GM19023 (cell line): ENCODE measurements around the gene KCTD10.
"Not testable (repeated sequence)": the region's sequence is repeated elsewhere in the genome, so short reads cannot be mapped to it uniquely, and the experiment has no call there.

Experiments
- ATAC-seq: cut with Tn5 transposase; IDR thresholded peaks from one replicate; pipeline ENCODE4 v1.9.1; 2021; ENCODE audit warnings: mild to moderate bottlenecking, moderate library complexity; ENCODE audit not compliant: unreplicated experiment

The KCTD10 gene

DNA sequence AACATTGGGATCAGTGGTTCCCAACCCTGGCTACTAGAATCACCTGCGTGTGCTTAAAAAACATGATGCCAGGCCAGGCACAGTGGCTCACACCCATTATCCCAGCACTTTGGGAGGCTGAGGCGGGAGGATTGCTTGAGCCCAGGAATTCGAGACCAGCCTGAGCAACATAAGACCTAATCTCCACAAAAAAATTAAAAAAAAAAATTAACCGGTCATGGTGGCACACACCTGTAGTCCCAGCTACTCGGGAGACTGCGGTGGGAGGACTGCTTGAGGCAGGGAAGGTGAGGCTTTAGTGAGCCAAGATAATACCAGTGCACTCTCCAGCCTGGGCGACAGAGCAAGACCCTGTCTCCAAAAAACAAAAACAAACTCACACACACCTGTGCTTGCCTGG is 2.0 kb downstream of the KCTD10 start:
- no peak for ATAC-seq

DNA sequence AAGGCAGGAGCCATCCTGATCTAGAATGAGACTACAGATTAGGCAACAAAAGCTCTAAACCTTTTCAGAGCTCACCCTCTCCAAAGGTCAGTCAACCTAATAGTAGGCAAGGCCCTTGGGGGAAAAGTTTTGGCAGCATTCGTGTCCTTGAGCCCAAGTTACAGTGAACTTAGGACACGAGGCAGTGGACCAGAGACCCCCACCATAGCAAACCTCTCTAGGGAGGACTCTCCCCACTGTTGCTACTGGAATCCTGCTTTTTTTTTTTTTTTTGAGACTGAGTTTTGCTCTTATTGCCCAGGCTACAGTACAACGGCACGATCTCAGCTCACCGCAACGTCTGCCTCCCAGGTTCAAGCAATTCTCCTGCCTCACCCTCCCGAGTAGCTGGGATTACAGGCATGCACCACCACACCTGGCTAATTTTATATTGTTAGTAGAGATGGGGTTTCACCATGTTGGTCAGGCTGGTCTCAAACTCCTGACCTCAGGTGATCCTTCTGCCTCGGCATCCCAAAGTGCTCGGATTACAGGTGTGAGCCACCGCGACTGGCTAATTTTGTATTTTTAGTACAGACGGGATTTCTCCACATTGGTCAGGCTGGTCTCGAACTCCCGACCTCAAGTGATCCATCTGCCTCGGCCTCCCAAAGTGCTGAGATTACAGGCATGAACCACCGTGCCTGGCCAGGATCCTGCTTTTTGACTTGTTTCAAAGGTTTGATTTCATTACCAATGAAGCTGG is 3.4 kb downstream of the KCTD10 start:
- ATAC-seq, result not testable (repeated sequence)

DNA sequence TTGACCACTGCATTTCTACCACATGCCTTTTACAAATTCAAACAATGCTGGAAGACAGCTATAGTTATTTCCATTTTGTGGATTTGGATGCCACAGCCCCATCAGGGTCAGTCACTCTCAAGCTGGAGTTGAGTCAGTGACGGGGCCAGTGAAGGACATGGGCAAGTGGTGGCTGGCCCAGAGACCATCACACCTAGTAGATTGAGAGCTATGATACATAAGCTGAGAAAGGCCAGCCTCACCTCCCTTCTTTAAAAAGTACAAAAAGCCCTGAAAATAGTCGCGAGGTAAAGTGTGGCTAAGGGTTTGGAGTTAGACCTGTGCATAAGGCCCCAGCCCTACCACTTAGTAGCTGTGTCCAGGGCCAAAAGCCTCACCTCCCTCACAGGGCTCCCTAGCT is 4.1 kb downstream of the KCTD10 start:
- ATAC-seq, result no peak

DNA sequence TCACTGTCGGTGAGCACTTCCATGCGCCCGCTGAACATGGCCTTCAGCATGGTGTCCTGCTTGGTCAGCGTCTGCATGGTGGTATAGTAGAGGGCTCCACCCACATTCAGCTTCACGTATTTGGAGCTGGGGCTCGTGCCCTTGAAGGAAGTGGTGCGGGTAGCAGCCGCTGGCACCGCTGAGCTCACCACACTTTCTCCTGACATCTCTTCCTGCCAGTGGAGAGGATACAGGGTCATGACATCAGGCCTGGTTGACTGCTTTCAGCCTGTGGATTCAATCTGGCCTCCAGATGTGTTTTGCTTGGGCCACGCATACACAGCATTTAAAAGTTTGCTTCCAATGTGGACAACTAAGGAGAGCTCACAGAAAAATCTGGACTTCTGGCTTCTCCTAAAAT is 7.6 kb downstream of the KCTD10 start:
- ATAC-seq, result no peak

DNA sequence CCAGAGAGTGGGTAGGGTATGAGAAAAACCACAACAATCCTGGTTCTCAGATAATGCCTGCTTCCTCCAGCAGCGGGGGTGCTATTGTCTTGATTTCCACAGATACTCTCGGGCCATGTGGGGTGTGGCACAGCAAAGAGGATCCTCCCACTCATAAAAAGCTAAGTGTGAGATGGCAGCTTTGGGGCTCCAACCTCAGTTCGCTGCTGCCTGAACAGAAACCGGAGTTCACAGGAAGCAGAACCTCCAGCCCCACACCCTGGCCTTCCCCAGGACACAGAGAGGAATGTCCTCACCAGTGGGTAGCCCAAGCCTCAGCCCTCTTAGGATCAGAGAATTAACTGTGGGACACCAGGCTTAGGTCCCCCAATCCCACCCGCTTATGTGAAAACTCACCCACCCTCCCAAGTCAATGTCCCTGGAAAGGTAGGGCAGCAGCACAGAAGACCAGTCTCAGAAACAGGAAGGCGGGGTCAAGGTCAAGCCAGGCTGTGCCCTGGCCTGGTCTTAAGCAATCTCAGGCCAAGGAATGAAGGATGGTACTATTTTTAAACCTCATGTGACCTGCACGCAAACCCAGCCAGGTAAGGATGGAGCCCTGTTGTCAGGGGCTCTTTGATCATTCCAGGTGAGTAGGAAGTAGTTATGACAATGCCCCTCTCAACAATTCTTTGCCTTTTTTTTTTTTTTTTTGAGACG is 9.0 kb downstream of the KCTD10 start:
- ATAC-seq, result no peak

DNA sequence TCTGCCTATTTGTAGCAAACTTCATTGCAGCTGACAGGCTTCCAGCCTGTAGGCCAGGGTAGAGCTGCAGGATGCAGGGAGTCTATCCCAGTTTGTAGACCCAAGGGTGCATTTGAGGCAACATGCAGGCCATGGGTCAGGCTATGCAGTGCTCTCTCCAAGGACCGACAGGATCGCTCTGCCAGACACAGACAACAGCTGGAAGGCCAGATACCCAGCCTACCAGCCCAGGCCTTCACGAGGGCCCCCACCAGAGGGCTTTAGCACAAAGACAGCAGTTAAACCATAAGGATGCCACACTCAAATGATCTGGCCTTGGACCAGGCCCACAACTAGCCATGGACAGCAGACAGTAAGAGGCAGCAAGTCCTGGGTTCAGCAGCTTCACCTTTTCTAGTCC is 10.3 kb downstream of the KCTD10 start:
- ATAC-seq, result no peak

DNA sequence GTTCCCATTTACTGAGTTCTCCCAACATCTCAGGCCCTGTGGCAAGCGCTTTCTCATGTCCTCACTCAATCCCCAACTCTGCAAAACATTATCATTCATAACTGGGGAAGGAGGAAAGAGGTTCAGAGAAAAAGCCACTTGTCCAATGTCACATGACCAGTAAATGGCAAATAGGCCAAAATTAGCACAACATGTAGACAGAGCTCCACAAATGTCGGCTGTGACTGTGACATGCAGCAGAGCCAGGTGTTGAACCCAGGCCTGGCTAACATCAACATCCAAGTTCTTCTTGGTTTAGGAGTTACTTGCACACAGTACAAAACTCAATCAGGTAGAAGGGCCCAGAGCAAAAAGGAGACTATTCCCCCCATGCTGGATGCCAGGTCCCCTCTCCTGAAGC is 10.8 kb downstream of the KCTD10 start:
- ATAC-seq, result no peak

DNA sequence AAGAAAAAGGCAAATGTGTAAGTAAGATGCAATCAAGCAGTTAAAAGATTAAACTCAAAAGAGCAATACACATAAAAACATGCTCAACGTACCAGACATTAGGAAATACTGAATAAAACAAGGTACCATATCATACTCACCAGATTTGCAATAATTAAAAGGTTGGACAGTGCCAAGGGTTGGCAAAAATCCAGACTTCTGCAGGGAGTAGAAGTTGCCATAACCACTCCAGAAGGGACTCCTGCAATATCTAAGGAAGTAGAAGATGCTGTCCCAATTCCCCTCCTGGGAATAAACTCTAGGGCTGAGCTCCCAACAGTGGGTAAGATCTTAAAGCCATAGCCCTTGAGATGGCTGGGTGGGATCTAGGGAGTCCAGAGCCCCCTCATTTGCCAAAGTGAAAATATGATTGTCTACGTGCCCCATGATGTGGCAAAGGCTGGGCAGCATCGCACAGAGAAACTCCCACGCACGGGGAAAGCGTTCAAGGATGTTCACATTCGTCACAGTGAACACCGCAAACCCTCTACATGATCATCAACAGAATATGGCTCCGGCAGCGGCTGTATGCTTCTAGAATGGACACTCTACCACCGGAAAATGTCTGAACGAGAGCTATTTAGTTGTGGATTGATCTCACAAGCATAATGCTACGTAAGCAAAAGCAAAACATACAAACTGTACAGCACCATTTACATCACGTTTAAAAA is 12.3 kb downstream of the KCTD10 start:
- ATAC-seq, result no peak

DNA sequence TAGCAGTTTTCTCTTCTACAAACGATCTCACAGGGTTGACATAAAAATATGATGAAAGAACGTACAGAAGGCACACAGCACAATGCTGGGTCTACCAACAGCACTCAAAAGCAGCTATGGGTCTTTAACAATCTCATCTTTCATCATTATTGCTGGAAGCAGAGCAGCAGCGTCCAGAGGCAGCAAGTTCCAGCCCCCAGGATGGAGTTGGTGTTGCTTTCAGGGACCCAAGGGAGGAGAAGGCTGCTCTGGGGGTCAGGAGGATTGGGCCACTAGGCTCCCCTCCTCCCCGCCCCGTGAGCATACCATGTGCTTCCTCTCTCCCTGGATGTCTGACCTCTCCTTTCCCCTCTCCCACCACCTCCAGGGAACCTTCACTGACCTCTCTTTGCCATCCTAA is 13.3 kb downstream of the KCTD10 start:
- ATAC-seq, result no peak

DNA sequence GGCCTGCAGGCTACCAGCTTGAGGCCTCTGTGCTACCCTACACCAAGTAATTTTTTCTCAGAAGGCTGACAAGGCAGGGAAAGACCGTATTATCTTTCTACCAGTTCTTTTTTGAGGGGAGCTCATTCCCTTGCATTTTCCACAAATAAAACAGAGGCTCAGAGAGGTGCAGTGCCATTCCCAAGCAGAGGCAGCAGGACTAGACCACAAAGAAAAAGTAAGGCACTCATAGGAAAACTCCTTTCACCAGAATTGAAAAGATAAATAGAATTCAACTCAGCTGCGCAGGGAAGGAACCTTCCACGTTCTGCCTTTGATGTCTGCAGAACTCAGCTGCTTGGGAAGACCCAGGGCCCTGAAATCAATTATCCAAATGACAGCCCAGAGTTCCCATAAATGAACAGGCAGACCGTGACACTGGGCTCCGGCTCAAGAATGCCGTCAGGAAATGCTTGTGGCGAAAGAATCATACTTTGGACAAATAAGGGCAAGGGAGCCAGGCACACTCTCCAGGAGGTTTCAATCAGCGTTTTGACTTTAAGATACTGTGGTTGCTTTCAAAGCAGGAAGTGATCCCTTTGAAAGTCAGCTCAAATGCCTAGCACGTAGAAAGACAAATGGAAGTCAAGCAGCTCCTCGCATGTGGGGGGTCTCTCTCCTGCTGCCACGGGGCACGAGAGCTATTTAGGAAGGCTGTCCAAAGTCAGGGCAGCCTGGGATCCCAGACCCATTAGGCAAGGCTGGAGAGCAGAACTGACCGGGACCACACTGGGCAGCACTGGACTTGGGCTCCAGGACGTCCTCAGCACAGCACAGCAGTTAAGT is 14.0 kb downstream of the KCTD10 start:
- ATAC-seq, result no peak

DNA sequence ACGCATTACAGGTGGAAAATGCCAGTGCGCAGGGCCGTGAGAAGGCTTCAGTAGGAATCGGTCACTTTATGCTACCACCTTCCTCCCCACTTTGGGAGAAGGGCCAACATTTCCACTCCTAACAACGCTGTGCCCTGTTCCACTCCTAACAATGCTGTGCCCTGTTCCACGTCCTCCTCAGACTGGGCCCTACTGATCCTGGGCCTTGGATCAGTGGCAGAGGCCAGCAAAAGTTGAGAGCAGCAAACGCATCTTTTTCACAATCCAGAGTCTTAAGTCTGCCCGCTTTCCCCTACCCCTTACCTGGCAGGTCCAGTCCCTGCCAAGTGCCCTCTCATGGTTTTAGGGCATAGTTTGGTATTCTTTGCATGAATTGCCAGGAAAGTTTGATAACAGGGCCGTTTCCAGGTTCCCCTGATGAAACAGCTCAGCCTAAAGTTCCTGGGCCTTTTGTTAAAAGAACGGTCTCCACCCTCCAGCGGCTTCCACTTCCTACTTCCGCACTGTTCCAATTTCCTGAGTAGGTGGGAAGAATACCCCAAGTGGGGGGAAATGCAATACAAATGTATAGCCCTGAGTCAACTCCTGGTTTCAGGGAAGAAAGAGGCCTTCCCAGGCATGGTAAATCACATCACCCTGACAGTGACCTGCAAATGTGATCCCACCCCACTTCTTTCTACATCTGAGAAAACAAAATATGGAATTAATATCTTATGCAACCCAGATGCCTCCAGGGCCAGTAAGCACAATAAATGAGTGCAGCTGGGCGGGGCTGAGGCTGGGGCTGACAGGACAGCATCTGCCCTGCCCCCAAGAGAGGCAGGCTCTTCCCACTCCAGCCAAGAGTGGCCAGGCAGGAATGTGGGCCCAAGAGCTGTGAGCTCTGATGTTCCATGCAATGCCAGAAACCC is 15.0 kb downstream of the KCTD10 start:
- ATAC-seq, result no peak

DNA sequence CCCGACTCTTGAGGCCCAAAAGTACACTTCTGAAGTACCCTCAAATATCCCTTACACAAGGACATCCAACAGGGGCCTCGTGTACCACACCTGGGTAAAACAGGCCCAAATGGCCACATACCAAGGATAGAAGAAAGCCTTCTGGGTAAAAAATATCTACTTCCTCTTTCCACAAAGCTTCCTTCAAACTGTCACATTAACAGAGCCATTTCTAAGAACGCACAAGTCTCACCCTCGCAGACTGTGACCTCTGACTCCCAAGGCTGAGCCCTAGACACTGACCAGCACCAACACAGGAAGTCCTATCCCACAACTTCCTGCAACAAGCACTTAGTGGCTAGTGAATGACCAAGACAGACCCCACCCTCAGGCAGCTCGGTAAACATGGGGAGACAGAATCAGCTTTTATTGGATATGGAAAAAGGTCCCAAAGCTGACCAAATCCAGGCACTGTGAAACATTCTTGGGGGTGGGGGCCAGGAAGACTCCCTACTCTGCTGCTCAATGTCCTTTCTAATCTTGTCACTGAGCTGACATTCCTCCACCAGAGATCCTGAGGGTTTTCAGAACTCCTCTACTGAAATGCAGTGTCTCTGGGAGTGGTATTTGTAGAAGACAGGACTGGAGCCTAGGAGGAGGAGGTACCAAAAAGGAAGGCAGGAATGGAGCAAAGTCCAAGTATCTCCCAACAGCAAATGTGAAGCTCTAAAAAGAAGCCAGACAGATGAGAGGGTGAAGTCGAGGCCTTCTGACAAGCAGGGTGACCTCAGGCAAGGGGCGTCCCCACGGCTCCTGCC is 15.9 kb downstream of the KCTD10 start:
- no peak for ATAC-seq

DNA sequence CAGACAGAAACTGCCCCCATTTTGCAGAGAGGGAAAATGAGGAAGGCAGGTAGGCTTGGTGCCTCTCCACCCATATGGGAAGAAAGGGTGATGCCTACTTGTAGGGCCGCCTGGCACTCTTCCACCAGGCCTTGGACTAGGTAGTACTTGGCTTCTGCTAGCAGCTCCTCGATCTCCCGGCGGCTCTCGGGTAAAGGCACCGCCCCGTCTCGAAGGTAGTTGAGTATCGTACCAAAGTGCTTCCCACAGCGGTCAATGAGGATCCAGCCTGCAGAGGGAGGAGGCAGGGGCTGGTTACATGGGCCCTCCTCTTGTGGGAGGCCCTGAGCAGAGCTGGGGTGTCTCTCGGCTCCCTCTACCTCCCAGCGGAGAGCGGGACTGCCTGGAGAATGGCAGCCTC is 16.6 kb downstream of the KCTD10 start:
- no peak for ATAC-seq

DNA sequence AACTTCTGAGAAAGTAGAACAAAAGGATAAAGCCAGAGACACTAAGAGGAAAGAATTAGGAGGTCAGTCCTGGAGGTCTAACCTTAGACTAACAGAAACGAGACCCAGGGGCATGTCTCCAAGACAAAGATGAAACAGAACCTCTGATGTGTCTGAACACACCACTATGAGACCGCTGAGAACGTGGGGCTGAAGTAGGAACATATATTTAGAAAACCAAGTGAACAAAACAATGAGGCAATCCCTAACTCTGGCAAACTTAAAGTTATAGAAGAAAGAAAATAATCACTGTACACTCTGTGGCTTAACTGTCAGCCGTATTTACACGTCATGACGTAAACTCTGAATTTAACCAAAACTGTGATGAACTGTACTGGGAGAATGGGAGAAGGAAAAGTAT is 17.9 kb downstream of the KCTD10 start:
- ATAC-seq, result no peak

DNA sequence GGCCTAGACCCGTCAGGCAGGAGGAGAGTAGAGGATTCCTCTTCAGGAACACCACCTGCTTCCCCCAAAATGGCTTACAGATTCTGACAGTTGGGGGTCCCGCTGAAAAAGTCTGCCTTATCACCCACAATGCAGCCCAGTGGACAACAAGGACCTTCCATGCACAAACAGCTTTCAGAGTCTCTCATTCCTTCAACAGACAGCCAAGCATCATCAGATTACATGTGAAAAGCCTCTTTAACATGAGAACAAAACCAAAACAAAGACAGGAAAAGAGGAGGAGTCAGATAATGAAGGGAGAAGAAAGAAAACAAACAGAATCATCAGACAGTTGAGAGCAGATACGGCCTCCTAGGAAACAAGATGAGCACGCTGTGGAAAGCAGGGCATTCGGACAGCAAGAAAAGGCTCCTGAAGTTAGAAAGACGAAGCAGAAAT is 18.3 kb downstream of the KCTD10 start:
- no peak for ATAC-seq

DNA sequence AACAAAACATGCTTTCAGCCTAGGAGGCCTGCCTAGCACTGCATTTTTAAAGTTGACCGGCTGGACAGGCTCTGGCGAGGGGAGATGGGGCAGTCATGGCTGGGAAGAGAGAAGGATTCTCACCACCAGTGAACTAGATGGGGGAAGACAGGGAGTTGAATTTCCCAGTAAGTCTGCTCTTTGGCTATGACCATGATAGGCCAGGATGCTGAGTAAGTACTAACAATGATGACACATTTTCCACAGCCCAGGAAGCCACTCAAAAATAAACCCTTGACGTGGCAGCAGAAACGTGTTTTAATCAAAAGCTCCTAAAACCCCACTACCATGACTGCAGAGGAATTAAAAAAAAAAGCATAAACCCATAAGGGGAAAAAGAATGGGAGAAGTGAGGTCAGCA is 19.0 kb downstream of the KCTD10 start:
- no peak for ATAC-seq

DNA sequence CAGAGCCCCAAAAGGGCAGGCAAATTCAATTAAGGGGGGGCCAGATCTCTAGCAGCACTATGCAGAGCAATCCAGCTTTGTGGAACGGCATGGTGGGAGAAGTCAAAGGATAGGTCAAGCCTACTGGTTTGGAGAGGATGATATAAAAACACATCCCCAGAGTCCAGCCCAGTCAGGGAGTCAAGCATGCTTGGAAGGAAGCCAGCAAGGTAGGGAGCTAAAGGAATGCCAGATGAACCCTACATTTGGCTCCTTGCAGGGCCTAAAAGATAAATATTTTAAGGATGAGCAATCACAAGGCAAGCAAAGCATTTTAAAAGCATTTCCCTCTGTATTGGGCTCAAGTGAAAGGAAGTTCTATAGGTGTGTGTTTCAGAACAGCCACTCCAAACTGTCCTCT is 21.4 kb downstream of the KCTD10 start:
- no peak for ATAC-seq

DNA sequence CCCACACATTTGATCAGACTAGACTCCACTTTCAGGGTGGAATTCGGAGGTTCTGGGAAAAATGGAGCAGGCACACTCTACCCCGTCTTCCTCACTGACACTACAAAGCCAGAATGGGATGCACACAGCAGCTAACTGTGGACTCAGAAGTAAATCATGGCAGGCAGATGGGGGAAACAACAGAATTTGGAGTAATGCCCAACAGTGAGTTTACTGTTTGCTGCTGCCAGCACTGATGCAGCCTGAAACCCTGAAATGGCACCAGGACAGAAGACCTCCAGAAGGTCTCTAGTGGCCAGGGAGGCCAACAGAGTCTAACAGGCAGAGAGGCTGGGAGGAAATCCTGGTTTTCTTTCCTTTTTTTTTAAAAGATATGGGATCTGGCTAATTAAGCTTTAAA is 24.6 kb downstream of the KCTD10 start:
- ATAC-seq, result no peak

DNA sequence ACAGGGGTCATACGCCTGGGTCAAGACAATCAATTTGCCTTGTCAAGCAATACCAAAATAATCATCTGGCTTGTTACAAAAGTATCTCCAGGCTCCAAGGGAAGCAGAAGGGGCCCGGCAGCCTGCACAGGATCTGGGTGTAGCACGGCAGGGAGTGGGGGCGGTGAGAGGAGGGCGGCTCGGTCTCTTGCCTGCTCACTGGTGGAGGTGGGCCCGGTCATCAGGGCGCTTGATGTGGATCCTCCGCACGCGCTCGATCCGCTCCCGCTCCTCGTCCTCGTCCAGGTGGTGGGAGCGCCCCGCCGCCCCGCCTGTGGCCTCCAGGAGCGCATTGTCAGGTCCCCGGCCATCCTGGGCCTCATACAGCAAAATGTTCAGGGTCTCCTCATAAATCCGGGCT is 25.7 kb downstream of the KCTD10 start:
- ATAC-seq, result no peak
